NCI-H1436 treated with DMSO at 0.1 percent for 48 hours (cell line): ENCODE data around the gene BRCA2.

Source experiments
- DNase-seq: peaks from one replicate; lab custom pipeline; 2025; lab: John Stamatoyannopoulos, UW

Gene BRCA2

GRCh38 chr13:32315238-32316027, at the start of gene BRCA2, which contains the start of gene ZAR1L:
Gene BRCA2 (plus strand): TSS chr13:32315508. CDS start chr13:32316461, 953 bp downstream.
Gene ZAR1L (minus strand): TSS chr13:32315363. CDS start chr13:32311925, 3,438 bp downstream.
- no peak for DNase-seq

GRCh38 chr13:32265726-32266125, 49.6 kb upstream of the BRCA2 start:
- DNase-seq, result no peak

- no peak for DNase-seq
These were observed 49.2 kb upstream of the BRCA2 start for GRCh38 chr13:32266130-32266529.

- DNase-seq, result no peak
These were observed 47.4 kb upstream of the BRCA2 start for GRCh38 chr13:32267836-32268439.

GRCh38 chr13:32272021-32272683, 43.2 kb upstream of the BRCA2 start:
- DNase-seq, result no peak

- DNase-seq, result no peak
These were observed 37.5 kb upstream of the BRCA2 start for GRCh38 chr13:32277839-32278238.

GRCh38 chr13:32278426-32278825, 36.9 kb upstream of the BRCA2 start:
- no peak for DNase-seq

- DNase-seq, result no peak
These were observed 34.2 kb upstream of the BRCA2 start for GRCh38 chr13:32281096-32281495.

GRCh38 chr13:32282096-32282711, 33.1 kb upstream of the BRCA2 start:
- no peak for DNase-seq

GRCh38 chr13:32284927-32285632, 30.2 kb upstream of the BRCA2 start:
- DNase-seq, result no peak

- DNase-seq, result no peak
These were observed 29.7 kb upstream of the BRCA2 start for GRCh38 chr13:32285633-32285965.

GRCh38 chr13:32297206-32297605, 18.1 kb upstream of the BRCA2 start:
- no peak for DNase-seq

- DNase-seq, result no peak
These were observed 16.6 kb upstream of the BRCA2 start for GRCh38 chr13:32298695-32299094.

- no peak for DNase-seq
These were observed 15.4 kb upstream of the BRCA2 start for GRCh38 chr13:32299893-32300292.

GRCh38 chr13:32300406-32300805, 14.9 kb upstream of the BRCA2 start:
- no peak for DNase-seq

GRCh38 chr13:32300920-32301319, 14.4 kb upstream of the BRCA2 start:
- DNase-seq, result no peak

GRCh38 chr13:32302461-32302860, 12.8 kb upstream of the BRCA2 start:
- no peak for DNase-seq

GRCh38 chr13:32305646-32306045, 9.7 kb upstream of the BRCA2 start:
- no peak for DNase-seq

GRCh38 chr13:32309312-32310133, 5.8 kb upstream of the BRCA2 start:
- DNase-seq, result no peak

GRCh38 chr13:32310134-32310706, 5.1 kb upstream of the BRCA2 start:
- DNase-seq, result no peak
